Ascending aorta (tissue), 2 donors: ENCODE results near the gene LTBR. TPM values are rescaled to one million over a fixed set of nuclear protein-coding genes. Genes with fewer than 3 reads are reported as not detected.

ENCODE experiments used
- DNase-seq, 2 donors: peaks; one replicate each; pipeline ENCODE4 v3.0.0-alpha.2; 2019; ENCODE audit warnings: low spot score in 2 of 2
- H3K27ac ChIP-seq, 2 donors: fragments of 200-600 bp; sonication (generic); one replicate each; pipeline ENCODE4 v1.5.1; 2016 to 2017; ENCODE audit warnings: mild to moderate bottlenecking in 1 of 2
- H3K27me3 ChIP-seq: fragments of 200-600 bp; sonication (generic); one replicate; pipeline ENCODE4 v1.5.1; 2017
- H3K36me3 ChIP-seq, 2 donors: fragments of 200-600 bp; sonication (generic); one replicate each; pipeline ENCODE4 v1.5.1; 2016
- H3K4me1 ChIP-seq, 2 donors: fragments of 200-600 bp; sonication (generic); one replicate each; pipeline ENCODE4 v1.5.1; 2016 to 2017; ENCODE audit warnings: mild to moderate bottlenecking in 1 of 2
- H3K4me3 ChIP-seq, 2 donors: fragments of 200-600 bp; sonication (generic); one replicate each; pipeline ENCODE4 v1.5.1; 2016 to 2017; ENCODE audit warnings: mild to moderate bottlenecking in 1 of 2
- H3K9me3 ChIP-seq, 2 donors: fragments of 200-600 bp; sonication (generic); one replicate each; pipeline ENCODE4 v1.5.1; 2016
- intact Hi-C: fragments of 100-400 bp; cut with DNase I; formaldehyde crosslinking; loops from one replicate; pipeline ENCODE4 v1.15.1; 2023
- total RNA-seq: library from RNA; depleted of rRNA; stranded (reverse); fragments of >200 nt; gene quantifications from one replicate; pipeline ENCODE4 v1.1.0, GENCODE V29; 2016
- TF ChIP-seq, protein P1 (sequence below), 3 experiments: fragments of 200-600 bp in 2 of 3; fragments of 450-650 bp in 1 of 3; sonication (generic) in 2 of 3; IDR thresholded peaks; one replicate each; pipeline ENCODE4 v1.5.1; 2016 to 2019; ENCODE audit warnings: antibody characterized with exemption in 3 of 3, mild to moderate bottlenecking in 1 of 3, moderate library complexity in 1 of 3

LTBR gene
- total RNA-seq, 1 donor from 2014 or later: 284 TPM

DNA sequence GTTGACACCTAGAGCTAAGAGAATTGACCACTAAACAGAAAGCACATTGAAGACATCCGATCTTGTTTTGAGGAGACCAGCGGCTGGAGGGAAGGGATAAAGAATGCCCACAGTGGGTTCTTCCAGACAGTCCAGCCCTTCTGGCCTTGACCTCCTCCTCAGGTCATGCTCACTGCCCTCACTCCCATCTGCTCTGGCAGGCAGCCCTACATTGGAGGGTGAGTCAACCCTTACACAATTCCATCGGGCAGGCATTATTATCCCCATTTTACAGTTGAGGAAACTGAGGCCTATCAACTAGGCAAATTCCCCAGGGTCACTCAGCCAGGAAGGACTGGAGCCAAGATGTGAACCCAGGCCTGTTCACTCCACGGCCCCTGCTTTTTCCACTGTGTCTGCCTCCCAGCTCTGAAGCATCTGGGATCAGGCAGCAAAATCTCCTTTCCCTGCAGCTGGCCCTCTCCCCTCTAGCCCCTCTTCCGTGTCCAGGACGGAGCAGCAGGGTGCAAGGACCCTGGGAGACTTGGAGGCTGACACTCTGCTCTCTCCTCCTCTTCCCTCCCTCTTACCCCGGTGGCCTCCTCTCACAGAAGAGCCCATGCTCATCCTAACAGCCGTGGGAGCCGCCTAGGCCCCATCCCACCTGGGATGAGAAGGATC, 13.9 kb upstream of the LTBR start:
- Histone ChIP-seq H3K36me3 (no peaks in the 10 kb centered on the region), H3K4me1 (peaks cover 0 to 4% of the 10 kb centered on the region in 2 donors), H3K9me3 (no peaks in the 10 kb centered on the region), H3K4me3 (no peak overlapping the region), H3K27me3 (no peaks in the 10 kb centered on the region), H3K27ac (no peak overlapping the region)
- no peak for DNase-seq
- intact Hi-C loops: no loop called here
- TF ChIP-seq, protein P1, sequence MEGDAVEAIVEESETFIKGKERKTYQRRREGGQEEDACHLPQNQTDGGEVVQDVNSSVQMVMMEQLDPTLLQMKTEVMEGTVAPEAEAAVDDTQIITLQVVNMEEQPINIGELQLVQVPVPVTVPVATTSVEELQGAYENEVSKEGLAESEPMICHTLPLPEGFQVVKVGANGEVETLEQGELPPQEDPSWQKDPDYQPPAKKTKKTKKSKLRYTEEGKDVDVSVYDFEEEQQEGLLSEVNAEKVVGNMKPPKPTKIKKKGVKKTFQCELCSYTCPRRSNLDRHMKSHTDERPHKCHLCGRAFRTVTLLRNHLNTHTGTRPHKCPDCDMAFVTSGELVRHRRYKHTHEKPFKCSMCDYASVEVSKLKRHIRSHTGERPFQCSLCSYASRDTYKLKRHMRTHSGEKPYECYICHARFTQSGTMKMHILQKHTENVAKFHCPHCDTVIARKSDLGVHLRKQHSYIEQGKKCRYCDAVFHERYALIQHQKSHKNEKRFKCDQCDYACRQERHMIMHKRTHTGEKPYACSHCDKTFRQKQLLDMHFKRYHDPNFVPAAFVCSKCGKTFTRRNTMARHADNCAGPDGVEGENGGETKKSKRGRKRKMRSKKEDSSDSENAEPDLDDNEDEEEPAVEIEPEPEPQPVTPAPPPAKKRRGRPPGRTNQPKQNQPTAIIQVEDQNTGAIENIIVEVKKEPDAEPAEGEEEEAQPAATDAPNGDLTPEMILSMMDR (IDR thresholded peaks at IDR 0.05): no peak

DNA sequence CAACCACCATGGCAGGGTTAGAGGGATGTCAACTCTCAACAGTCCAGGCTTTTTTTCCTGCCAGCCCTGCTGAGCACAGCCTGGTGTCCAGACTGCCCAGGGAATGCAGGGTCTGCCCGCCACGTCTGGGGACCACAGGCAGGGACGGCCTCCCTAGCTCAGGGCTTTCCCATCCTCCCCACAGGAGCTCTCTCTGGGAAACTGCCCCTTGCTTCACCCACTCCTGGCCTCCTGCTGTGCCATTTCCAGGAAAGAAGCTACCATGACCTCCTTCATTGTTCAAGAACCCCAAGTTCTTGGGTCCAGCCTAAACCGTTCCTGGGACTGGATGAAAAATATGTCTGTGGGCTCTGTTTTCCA, 13.4 kb upstream of the LTBR start:
- no peak for DNase-seq
- intact Hi-C loops: no loop called here
- no peak overlapping the region for H3K27ac ChIP-seq
- TF ChIP-seq, protein P1 (IDR thresholded peaks at IDR 0.05): no peak
- H3K27me3 ChIP-seq: no peaks in the 10 kb centered on the region
- H3K36me3 ChIP-seq: no peaks in the 10 kb centered on the region
- H3K4me1 ChIP-seq: peaks cover 0 to 4% of the 10 kb centered on the region in 2 donors
- no peaks in the 10 kb centered on the region for H3K9me3 ChIP-seq
- no peak overlapping the region for H3K4me3 ChIP-seq

DNA sequence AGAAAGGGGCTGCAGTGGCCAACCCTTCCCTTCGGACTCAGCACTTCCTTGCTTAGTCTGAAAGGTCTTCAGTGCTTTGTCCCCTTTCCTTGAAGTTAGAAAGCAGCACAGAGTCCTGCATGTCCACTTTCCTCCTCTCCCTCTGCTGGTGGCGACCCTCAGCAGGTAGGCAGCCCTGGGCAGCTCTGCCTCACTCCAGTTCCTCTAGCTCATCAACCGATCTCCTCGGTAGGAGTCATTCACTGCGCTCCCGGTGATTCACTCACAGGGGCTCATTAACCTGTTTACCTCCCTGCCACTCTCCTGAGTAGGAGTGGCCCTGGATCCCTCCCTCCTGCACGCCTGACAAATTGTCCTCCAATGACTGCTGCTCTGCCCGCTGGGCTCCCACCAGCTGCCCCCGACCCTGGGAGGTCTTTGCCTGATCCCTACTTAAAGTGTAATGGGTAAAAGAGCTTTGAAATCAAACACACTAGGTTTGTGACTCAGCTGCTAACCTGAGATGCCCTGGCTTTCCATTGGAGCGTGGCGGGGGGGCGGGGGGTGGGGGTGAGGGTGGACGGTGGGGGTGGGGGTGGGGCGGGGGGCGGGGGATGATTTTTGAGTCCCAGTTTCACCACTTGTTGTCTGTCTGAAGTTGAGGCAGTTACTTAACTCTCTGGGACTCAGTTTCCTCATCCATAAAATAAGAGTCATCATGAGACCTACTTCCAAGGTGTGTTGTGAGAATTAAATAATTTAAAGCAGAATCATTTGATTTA, 12.8 kb upstream of the LTBR start:
- TF ChIP-seq, protein P1 (IDR thresholded peaks at IDR 0.05): no peak
- intact Hi-C loops: no loop called here

DNA sequence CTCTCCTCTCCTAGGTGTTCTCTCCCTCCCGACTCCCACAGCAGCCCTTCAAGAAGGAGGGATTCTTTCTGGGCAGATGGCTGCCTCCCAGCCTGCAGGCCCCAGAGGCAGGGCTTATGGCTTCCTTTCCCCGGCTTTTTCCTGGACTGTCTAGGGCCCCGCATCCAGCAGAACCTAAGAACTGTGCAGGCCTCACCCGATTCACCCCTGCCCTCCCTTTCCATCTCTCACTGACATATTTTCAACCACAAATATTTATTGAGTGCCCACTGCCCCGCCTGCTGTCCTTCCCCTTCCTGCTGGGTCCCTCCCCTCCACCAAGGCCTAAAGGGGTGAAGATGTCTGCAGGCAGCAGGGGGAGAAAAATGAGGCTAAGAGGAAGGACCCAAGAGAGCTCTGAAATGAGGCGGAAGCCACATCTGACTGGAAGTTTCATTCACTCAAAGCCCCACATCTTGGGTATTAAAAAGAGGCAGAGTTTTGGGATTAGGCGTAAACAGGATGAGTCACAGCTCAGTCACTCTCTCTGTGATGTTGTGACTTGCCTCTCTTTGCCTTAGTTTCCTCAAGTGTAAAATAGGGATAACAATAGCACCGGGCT, 11.5 kb upstream of the LTBR start:
- no peak overlapping the region for H3K4me3 ChIP-seq
- intact Hi-C loops: no loop called here
- H3K27ac ChIP-seq: peak overlapping the region; percentile 37 to 49
- H3K9me3 ChIP-seq: no peaks in the 10 kb centered on the region
- peaks cover 0 to 23% of the 10 kb centered on the region in 2 donors for H3K4me1 ChIP-seq
- no peak for DNase-seq
- TF ChIP-seq, protein P1 (IDR thresholded peaks at IDR 0.05): no peak
- H3K27me3 ChIP-seq: no peaks in the 10 kb centered on the region
- no peaks in the 10 kb centered on the region for H3K36me3 ChIP-seq

More for the DNA sequence above, 12.8 kb upstream of the LTBR start:
- Histone ChIP-seq H3K9me3 (no peaks in the 10 kb centered on the region), H3K4me1 (peaks cover 0 to 11% of the 10 kb centered on the region in 2 donors), H3K27me3 (no peaks in the 10 kb centered on the region), H3K27ac (no peak overlapping the region), H3K36me3 (no peaks in the 10 kb centered on the region), H3K4me3 (no peak overlapping the region)
- no peak for DNase-seq

DNA sequence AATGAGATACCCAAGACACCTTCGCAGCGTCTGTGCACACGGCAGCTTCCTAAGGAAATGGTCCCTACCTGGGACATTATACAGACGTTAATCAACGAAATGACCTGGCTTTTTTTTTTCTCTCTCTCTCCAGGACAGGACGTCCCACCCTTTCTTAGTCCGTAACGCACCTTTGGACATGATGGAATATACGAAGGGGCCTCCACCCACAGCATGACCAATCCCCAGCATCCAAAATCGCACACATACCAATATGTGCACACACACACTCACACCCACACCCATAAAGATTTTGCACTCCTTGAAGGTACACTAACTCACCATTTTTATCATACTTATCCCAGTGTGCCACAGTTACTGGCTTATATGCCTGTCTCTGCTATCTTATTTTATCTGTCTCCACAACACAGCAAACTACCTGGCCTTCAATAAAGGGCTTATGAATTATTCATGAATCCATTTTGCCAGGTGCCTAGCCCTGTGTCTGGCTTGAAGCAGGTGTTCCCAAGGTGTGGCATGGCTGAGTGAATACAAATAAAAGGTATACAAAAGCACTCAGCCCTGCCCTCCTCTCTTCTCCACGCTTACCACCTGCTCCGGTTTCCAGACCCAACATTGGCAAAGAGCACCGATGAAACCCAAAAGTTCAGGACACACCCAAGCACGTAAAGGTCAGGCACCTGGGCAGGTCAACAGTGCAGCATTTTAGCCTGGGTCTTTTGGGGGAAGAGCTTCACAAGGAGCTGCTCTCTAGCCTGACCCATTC, 10.8 kb upstream of the LTBR start:
- intact Hi-C loops: no loop called here
- peak overlapping the region in 1 of 2 donors; percentile 37 for H3K27ac ChIP-seq
- no peak for DNase-seq
- peaks cover 0 to 23% of the 10 kb centered on the region in 2 donors for H3K4me1 ChIP-seq
- H3K9me3 ChIP-seq: no peaks in the 10 kb centered on the region
- H3K27me3 ChIP-seq: no peaks in the 10 kb centered on the region
- TF ChIP-seq, protein P1 (IDR thresholded peaks at IDR 0.05): no peak
- H3K4me3 ChIP-seq: no peak overlapping the region
- no peaks in the 10 kb centered on the region for H3K36me3 ChIP-seq
